Iris pigment epithelial cell (primary cell): Measurements from ENCODE around the gene TFAP2B.

Source experiments
- DNase-seq: peaks from one replicate; pipeline ENCODE4 v3.0.0-alpha.2; 2011; ENCODE audit warnings: low read depth

Gene TFAP2B

GRCh38 chr6:50848989-50849795 is 30.5 kb downstream of the TFAP2B start:
- peak; percentile 10 for DNase-seq

- no peak for DNase-seq
These were observed 31.1 kb downstream of the TFAP2B start for GRCh38 chr6:50849796-50850180.

GRCh38 chr6:50850223-50851048 is 31.8 kb downstream of the TFAP2B start:
- DNase-seq, result peak; percentile 75

DNA sequence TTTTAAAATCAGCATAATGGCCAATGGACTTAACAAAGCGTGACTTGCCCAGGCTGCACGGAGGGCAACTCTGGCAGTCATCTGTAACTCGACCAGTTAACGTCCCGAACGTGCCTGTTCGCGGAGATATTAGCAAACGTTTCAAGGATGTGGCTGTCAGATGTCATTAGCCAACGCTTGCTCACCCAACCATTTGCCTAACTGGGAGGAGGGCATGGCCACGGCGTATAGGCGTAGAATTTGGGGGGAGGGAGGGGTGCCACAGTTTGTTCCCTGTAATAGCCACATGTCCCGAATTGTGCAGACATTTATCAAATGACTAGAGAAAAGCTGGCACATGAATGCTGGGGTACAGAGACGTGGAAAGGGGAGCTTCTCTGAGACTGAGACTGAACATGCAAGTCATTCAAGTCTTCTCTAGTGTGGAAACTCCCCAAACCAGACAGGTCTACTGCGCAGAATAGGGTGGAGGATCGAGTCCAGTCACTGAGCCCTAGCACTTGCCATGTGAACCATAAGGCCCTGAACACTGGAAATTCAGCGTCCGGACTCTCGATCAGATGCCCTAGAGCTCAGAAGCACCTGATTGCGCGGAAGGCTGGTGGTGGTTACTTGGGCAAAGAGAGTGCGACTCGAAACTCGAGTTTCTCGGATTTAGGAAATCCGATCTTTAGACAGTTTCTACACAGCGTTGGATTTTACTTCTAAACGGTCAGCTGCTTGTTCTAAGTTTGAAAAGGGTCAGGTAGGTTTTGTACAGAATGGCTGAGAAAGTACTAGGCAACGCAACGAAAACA is 32.6 kb downstream of the TFAP2B start:
- no peak for DNase-seq

DNA sequence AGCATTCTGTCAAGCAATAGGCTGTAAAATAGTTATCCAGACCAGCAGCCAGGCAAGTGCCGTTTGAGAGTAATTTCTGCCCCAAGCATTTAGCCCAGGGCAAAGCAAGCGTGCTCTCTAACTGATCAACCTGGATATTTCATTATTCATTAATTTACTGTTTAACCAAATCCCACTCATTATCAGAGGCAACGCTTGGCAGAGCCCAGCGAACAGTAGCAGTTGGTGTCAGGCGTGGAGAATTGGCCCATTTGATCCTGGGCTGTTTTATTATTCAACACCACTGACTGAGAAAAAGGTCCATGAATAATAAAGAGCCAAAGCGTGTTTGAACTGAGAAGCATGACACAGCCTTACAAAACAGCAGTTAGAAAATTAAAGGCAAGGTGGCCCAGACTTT is 35.3 kb downstream of the TFAP2B start:
- DNase-seq, result no peak

- DNase-seq, result no peak
These were observed 43.0 kb downstream of the TFAP2B start for GRCh38 chr6:50861692-50862091.

GRCh38 chr6:50862176-50862575 is 43.5 kb downstream of the TFAP2B start:
- no peak for DNase-seq

- DNase-seq, result no peak
These were observed 45.9 kb downstream of the TFAP2B start for GRCh38 chr6:50864601-50865000.

DNA sequence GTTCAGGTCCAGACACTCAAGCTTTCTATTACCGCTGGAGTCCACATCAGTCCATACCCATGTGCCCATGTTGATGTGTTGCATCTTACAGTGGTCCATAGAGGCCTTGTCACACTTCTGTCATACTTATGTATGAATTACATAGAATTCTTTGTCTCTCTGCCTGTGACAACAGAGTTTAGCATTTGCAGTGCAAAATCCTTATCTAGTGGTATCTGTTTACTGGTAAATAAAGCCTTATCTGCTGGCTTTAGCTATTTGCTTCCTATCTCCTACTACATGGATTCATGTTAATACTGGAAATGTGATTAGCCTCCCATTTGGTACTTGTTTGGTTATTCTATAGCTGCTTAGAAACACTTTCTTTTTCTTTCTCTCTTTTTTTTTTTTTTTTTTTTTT is 49.8 kb downstream of the TFAP2B start:
- no peak for DNase-seq

- DNase-seq, result no peak
These were observed 54.5 kb downstream of the TFAP2B start for GRCh38 chr6:50873167-50873566.

DNA sequence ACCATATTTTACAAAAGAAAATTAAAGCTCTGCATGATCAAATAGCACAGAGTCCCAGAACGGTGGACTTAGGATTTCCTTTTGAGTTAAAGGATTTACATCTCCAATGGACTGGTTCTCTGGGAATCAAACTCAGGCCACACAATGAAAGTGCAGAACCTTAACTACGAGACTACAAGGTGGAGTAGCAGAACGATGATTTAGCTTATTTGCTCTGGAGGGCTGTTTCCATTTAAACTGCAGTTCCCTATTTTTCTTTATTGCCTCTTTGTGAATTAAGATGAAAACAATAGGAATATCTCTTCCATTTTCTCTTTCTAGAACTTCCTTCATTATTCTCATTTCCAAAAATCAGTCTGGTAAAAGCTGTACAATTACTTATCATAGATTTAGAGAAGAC is 65.7 kb downstream of the TFAP2B start:
- DNase-seq, result no peak

GRCh38 chr6:50887112-50887511 is 68.4 kb downstream of the TFAP2B start:
- no peak for DNase-seq

GRCh38 chr6:50889497-50889896 is 70.8 kb downstream of the TFAP2B start:
- DNase-seq, result peak; percentile 43

DNA sequence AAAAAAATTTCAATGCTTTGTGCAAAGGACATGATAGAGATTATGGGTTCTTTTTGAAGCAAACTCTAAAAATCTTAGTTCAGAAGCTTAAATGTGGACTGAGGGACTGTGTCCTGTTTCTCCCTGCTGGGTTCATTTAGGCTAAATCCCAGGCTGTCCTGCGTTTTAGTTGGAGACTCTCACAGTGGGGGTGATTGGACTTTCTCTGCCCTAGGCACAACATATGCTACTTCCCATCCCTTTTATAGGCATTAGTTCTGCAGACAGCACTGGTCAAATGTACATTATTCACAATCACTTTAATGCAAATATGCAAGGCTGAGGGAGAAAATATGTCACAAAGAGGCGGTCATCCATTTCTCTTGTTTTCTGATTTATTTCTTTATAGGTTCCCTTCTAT is 71.3 kb downstream of the TFAP2B start:
- DNase-seq, result no peak

- no peak for DNase-seq
These were observed 71.9 kb downstream of the TFAP2B start for GRCh38 chr6:50890579-50890978.

GRCh38 chr6:50891290-50891689 is 72.6 kb downstream of the TFAP2B start:
- DNase-seq, result no peak
